ENCODE data around the gene COL11A1.

DNA sequence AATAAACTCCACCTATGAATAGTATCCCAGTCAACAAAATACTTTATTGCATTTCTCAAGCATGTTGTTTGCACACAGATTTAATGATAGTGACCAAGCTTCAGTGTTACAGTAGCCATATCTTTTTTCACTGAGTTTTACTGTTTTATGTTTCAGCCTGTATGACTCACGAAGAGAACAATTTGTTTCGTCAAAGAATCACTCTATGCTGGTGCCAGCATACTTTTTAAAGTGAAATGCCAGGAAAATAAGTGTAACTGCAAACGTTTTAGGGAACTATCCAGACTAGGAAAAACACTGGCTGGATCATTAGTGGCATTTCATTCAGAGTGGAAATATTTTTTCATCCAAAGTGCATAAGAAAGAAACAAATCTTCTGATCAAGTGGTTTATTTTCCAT lies 210.8 kb downstream of the COL11A1 start:
- TF ChIP-seq, protein P1, sequence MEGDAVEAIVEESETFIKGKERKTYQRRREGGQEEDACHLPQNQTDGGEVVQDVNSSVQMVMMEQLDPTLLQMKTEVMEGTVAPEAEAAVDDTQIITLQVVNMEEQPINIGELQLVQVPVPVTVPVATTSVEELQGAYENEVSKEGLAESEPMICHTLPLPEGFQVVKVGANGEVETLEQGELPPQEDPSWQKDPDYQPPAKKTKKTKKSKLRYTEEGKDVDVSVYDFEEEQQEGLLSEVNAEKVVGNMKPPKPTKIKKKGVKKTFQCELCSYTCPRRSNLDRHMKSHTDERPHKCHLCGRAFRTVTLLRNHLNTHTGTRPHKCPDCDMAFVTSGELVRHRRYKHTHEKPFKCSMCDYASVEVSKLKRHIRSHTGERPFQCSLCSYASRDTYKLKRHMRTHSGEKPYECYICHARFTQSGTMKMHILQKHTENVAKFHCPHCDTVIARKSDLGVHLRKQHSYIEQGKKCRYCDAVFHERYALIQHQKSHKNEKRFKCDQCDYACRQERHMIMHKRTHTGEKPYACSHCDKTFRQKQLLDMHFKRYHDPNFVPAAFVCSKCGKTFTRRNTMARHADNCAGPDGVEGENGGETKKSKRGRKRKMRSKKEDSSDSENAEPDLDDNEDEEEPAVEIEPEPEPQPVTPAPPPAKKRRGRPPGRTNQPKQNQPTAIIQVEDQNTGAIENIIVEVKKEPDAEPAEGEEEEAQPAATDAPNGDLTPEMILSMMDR (IDR thresholded peaks at IDR 0.05), result no peak
- no peak for TF ChIP-seq POLR2A (IDR thresholded peaks at IDR 0.05)
- no peak for TF ChIP-seq EP300 (IDR thresholded peaks at IDR 0.05; ENCODE audit: low read depth)
- TF ChIP-seq POLR2AphosphoS5 (IDR thresholded peaks at IDR 0.05), result no peak

Measured in transverse colon (tissue), 4 donors.